K562 (cell line): ENCODE results near the gene GNAS-AS1. TPM values are rescaled to one million over a fixed set of nuclear protein-coding genes. Genes with fewer than 3 reads are reported as not detected.

Experiments
- BRCA1 ChIP-seq, 2 experiments: fragments of 450-650 bp in 1 of 2; sonication (generic) in 1 of 2; formaldehyde crosslinking in 1 of 2; IDR thresholded peaks; 2 replicates each; pipeline versions ENCODE4 v1.5.0 to v1.6.1; 2017 to 2020; ENCODE audit warnings: mild to moderate bottlenecking in 1 of 2, missing genetic modification reagents in 1 of 2
- ETS1 ChIP-seq: conservative IDR thresholded peaks from 2 replicates; pipeline ENCODE4 v1.6.1; 2011; ENCODE audit warnings: low read depth, mild to moderate bottlenecking, low read length; ENCODE audit not compliant: control insufficient read depth
- HDAC6 ChIP-seq: IDR thresholded peaks from 2 replicates; pipeline ENCODE4 v1.6.1; 2012; ENCODE audit warnings: low read depth, mild to moderate bottlenecking, control low read depth, inconsistent platforms, low read length, moderate library complexity
- HNRNPK ChIP-seq: fragments of 200-400 bp; formaldehyde crosslinking; IDR thresholded peaks from one replicate; pipeline ENCODE4 v1.6.1; 2018; ENCODE audit warnings: mild to moderate bottlenecking, low read depth, low read length; ENCODE audit not compliant: poor library complexity, severe bottlenecking
- KAT2B ChIP-seq: IDR thresholded peaks from one replicate; pipeline ENCODE4 v1.6.1; 2012; ENCODE audit warnings: low read depth, mild to moderate bottlenecking, control low read depth, inconsistent platforms, low read length, moderate library complexity
- KDM5B ChIP-seq: fragments of 200-600 bp; sonication (generic); IDR thresholded peaks from 2 replicates; pipeline ENCODE4 v1.6.1; 2012; ENCODE audit warnings: low read depth, mild to moderate bottlenecking, moderate library complexity, low read length, control low read depth, inconsistent platforms; ENCODE audit not compliant: insufficient replicate concordance
- KLF16 ChIP-seq: IDR thresholded peaks from 2 replicates; pipeline ENCODE4 v1.6.1; 2016; ENCODE audit warnings: antibody characterized with exemption
- POLR2G ChIP-seq: fragments of 200-400 bp; formaldehyde crosslinking; IDR thresholded peaks from 2 replicates; pipeline ENCODE4 v1.6.1; 2017; ENCODE audit warnings: low read depth, mild to moderate bottlenecking, antibody characterized with exemption, low read length, moderate library complexity
- RBFOX2 ChIP-seq: fragments of 200-400 bp; formaldehyde crosslinking; IDR thresholded peaks from 2 replicates; pipeline ENCODE4 v1.6.1; 2017; ENCODE audit warnings: low read depth, mild to moderate bottlenecking, low read length, moderate library complexity
- RBM22 ChIP-seq: fragments of 200-400 bp; formaldehyde crosslinking; IDR thresholded peaks from 2 replicates; pipeline ENCODE4 v1.6.1; 2018; ENCODE audit warnings: low read length, low read depth; ENCODE audit not compliant: poor library complexity, severe bottlenecking
- SREBF1 ChIP-seq: fragments of 150-350 bp; IDR thresholded peaks from 2 replicates; pipeline ENCODE4 v1.6.1; 2014; ENCODE audit warnings: antibody characterized with exemption, low read depth, low read length, borderline replicate concordance
- STAT5A ChIP-seq: IDR thresholded peaks from 2 replicates; pipeline ENCODE4 v1.6.1; 2012; ENCODE audit warnings: low read length, inconsistent platforms, borderline replicate concordance
- TCF15 ChIP-seq: fragments of 250-450 bp; sonication (Bioruptor Pico); IDR thresholded peaks from 2 replicates; pipeline ENCODE4 v1.8.0; 2022; ENCODE audit warnings: moderate library complexity, mild to moderate bottlenecking, inconsistent platforms
- ZC3H11A ChIP-seq: IDR thresholded peaks from 2 replicates; pipeline ENCODE4 v1.6.1; 2012; ENCODE audit warnings: low read depth, low read length, improper control_type of control experiment
- ZNF274 ChIP-seq: IDR thresholded peaks from 2 replicates; pipeline ENCODE4 v1.6.1; 2011; ENCODE audit warnings: low read depth, mild to moderate bottlenecking, low read length, moderate library complexity, borderline replicate concordance
- ZNF507 ChIP-seq: conservative IDR thresholded peaks from 2 replicates; pipeline ENCODE4 v1.6.1; 2017; ENCODE audit warnings: missing genetic modification characterization, missing compliant biosample characterization
- polyA plus RNA-seq, 8 experiments: library from polyadenylated mRNA; depleted of rRNA in 4 of 8; stranded (reverse) in 5 of 8; unstranded in 3 of 8; fragments of >200 nt; fragmentation: Nextera tagmentation in 2 of 8; fragmentation: Illumina TruSeq in 1 of 8; extraction: Ambion mirVana in 2 of 8; extraction: Trizol in 1 of 8; gene quantifications; 2 replicates each; pipeline versions ENCODE4 v1.2.1 to v1.2.3, GENCODE V29; 2011 to 2014; ENCODE audit warnings: inconsistent platforms in 1 of 8, missing spikeins in 1 of 8
- total RNA-seq, 7 experiments: library from RNA; depleted of rRNA in 6 of 7; stranded (reverse); fragments of >200 nt in 6 of 7; fragmentation: Illumina TruSeq in 2 of 7; extraction: Trizol in 2 of 7; gene quantifications; 2 replicates each; pipeline versions ENCODE4 v1.2.1 to v1.2.3, GENCODE V29; 2011 to 2021; ENCODE audit warnings: low replicate concordance in 1 of 7

Gene GNAS-AS1
- total and polyA plus RNA-seq, 9 of the 15 experiments (the other 6 are each of a cell fraction or from before 2014, with no cell fraction given) = 0.04 to 2.5 (median 0.25) TPM

- TF ChIP-seq HDAC6 (no peak), ZC3H11A (no peak), KLF16 (no peak), BRCA1 (IDR thresholded peaks at IDR 0.05) (no peak), BRCA1 (CRISPR knock-in tag; IDR thresholded peaks at IDR 0.05) (no peak), TCF15 (CRISPR knock-in tag) (no peak), RBM22 (peak; percentile 1), ETS1 (no peak), ZNF507 (tag) (no peak), KDM5B (no peak), SREBF1 (no peak), POLR2G (peak; percentile 81), RBFOX2 (peak; percentile 60), KAT2B (no peak), HNRNPK (no peak), STAT5A (no peak), ZNF274 (no peak)
Observed at GRCh38 chr20:58889334-58889760, 38.6 kb upstream of the GNAS-AS1 start (continued).
